ENCODE results near the gene MAML3.

The MAML3 gene

DNA sequence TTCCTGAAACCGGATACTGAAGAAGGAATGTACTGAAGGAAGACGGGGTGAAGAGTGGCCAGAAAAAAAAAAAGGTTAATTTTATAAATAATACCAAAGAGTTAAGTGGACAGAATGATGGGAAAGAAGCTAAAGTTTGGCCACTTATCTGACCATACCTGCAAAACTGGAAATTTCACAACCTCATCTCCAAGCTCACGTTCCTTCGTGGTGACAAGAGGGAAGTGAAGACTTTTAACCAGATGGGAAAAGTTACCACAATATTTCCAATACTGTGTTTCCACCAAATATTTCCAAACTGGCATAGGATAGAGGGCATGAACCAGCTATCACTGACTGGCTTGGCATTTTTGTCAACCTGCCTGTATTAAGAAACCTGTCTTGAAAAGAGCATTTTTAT, 56.4 kb downstream of the MAML3 start:
- in situ Hi-C loops (cut with MboI; ENCODE audit: low sequenced_read_pairs, unreplicated experiment) = no loop called here
- DNase-seq (ENCODE audit: low spot score) = no peak
- TF ChIP-seq, protein P1, sequence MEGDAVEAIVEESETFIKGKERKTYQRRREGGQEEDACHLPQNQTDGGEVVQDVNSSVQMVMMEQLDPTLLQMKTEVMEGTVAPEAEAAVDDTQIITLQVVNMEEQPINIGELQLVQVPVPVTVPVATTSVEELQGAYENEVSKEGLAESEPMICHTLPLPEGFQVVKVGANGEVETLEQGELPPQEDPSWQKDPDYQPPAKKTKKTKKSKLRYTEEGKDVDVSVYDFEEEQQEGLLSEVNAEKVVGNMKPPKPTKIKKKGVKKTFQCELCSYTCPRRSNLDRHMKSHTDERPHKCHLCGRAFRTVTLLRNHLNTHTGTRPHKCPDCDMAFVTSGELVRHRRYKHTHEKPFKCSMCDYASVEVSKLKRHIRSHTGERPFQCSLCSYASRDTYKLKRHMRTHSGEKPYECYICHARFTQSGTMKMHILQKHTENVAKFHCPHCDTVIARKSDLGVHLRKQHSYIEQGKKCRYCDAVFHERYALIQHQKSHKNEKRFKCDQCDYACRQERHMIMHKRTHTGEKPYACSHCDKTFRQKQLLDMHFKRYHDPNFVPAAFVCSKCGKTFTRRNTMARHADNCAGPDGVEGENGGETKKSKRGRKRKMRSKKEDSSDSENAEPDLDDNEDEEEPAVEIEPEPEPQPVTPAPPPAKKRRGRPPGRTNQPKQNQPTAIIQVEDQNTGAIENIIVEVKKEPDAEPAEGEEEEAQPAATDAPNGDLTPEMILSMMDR (IDR thresholded peaks at IDR 0.05; ENCODE audit: borderline replicate concordance, control extremely low read depth, extremely low read depth, insufficient read depth, missing control alignments) = no peak

DNA sequence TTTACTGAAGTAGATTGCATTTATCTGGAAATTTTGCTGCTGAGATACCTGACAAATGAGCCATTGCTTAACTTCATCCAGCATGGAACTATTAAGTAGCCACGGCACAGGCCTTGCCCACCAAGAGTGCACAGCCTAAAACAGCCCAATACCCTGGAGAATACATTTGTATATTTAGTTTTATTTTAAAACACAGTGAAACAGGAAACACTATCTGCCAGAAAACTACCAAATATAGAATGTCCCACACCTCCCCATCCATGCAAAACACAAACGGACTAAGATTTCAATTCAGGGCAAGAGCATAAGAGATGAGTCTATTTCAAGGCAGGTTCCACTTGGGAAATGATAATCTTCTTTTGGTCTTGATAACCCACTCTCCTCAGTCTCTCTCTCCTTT, 57.1 kb downstream of the MAML3 start:
- TF ChIP-seq, protein P1 (IDR thresholded peaks at IDR 0.05; ENCODE audit: borderline replicate concordance, control extremely low read depth, extremely low read depth, insufficient read depth, missing control alignments) = no peak
- in situ Hi-C loops (cut with MboI; ENCODE audit: low sequenced_read_pairs, unreplicated experiment) = no loop called here
- no peak for DNase-seq (ENCODE audit: low spot score)

- in situ Hi-C loops (cut with MboI; ENCODE audit: low sequenced_read_pairs, unreplicated experiment) = no loop called here
- DNase-seq (ENCODE audit: low spot score) = no peak
- TF ChIP-seq, protein P1 (IDR thresholded peaks at IDR 0.05; ENCODE audit: borderline replicate concordance, control extremely low read depth, extremely low read depth, insufficient read depth, missing control alignments) = no peak
Observed at GRCh38 chr4:140096483-140096861, 57.5 kb downstream of the MAML3 start.

- in situ Hi-C loops (cut with MboI; ENCODE audit: low sequenced_read_pairs, unreplicated experiment) = no loop called here
- TF ChIP-seq, protein P1 (IDR thresholded peaks at IDR 0.05; ENCODE audit: borderline replicate concordance, control extremely low read depth, extremely low read depth, insufficient read depth, missing control alignments) = no peak
- DNase-seq (ENCODE audit: low spot score) = no peak
Observed at GRCh38 chr4:140095694-140096482, 58.1 kb downstream of the MAML3 start.

DNA sequence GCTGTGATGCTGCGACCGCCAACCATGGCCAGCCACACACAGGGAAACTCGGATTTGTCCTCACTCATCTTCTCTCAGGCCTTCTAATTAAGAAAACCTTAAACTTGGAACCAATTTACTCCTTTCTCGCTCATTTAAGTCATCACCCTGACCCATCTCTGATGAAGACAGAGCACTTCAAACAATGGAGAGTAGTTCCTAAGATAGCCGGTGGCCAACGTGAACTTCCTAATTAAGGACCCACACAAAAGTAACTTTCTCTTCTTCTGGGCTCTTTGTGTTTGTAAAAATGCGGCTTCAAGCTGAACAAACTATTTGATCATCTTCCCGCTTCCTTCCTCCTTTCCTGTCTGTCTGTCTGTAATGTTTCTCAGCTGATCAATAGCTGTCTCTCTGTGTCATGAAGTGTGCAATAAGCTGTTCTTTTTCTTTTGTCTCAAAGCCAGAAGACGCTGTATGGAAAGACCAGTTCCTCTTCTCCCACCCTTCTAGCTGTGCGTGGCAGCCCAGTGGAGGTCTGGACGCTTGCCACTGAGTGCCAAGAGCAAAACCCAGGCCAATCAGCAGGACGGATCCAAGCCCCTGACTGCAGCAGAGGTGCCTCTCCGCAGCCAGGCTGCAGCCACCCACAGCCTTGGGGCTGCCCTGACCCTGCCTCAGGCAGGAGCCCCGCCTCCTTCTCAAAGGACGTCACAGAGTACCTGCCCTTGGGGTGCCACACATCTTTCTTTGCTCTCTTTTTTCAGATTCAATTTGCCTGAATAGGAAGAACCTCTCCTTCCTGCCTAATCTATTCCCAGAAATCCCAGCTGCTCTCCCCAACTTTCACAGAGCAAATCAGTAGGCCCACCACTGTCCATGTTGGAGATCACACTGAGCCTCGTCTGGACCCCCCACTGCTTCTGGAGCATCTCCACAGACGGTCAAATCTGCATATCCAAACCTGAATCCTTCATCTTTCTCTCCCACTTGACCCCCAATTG, 59.3 kb downstream of the MAML3 start:
- in situ Hi-C loops (cut with MboI; ENCODE audit: low sequenced_read_pairs, unreplicated experiment) = no loop called here
- no peak for DNase-seq (ENCODE audit: low spot score)
- TF ChIP-seq, protein P1 (IDR thresholded peaks at IDR 0.05; ENCODE audit: borderline replicate concordance, control extremely low read depth, extremely low read depth, insufficient read depth, missing control alignments) = no peak

- TF ChIP-seq, protein P1 (IDR thresholded peaks at IDR 0.05; ENCODE audit: borderline replicate concordance, control extremely low read depth, extremely low read depth, insufficient read depth, missing control alignments) = no peak
- in situ Hi-C loops (cut with MboI; ENCODE audit: low sequenced_read_pairs, unreplicated experiment) = no loop called here
- DNase-seq (ENCODE audit: low spot score) = no peak
Observed at GRCh38 chr4:140092094-140092851, 61.7 kb downstream of the MAML3 start.
